GM13976 (cell line): ENCODE measurements around the gene SRCAP.

Experiments used
- DNase-seq: peaks from one replicate; pipeline ENCODE4 v3.0.0; 2012; ENCODE audit warnings: low spot score
- CTCF ChIP-seq: IDR thresholded peaks from 2 replicates; pipeline ENCODE4 v1.5.1; 2012; ENCODE audit warnings: borderline replicate concordance, mild to moderate bottlenecking; ENCODE audit not compliant: insufficient read depth; ENCODE audit errors: extremely low read depth, missing control alignments, control extremely low read depth
- in situ Hi-C: fragments of 300-500 bp; cut with MboI; formaldehyde crosslinking; loops from one replicate; pipeline ENCODE4 v1.12.0; 2022; ENCODE audit warnings: low sequenced_read_pairs, mixed read lengths, inconsistent platforms; ENCODE audit not compliant: unreplicated experiment

The SRCAP gene

GRCh38 chr16:30663820-30664219 is 35.2 kb upstream of the SRCAP start:
- TF ChIP-seq CTCF, result no peak
- in situ Hi-C loops, result no loop called here
- DNase-seq, result no peak

GRCh38 chr16:30664616-30665109 is 34.3 kb upstream of the SRCAP start:
- DNase-seq, result no peak
- no peak for TF ChIP-seq CTCF
- in situ Hi-C loops, result no loop called here

GRCh38 chr16:30665155-30665829 is 33.7 kb upstream of the SRCAP start:
- no peak for TF ChIP-seq CTCF
- in situ Hi-C loops, result no loop called here
- no peak for DNase-seq

- no peak for DNase-seq
- in situ Hi-C loops, result no loop called here
- TF ChIP-seq CTCF, result no peak
Measured at GRCh38 chr16:30665830-30666190, 33.2 kb upstream of the SRCAP start.

GRCh38 chr16:30666681-30667080 is 32.3 kb upstream of the SRCAP start:
- in situ Hi-C loops, result no loop called here
- DNase-seq, result no peak
- TF ChIP-seq CTCF, result no peak

GRCh38 chr16:30667361-30667905 is 31.5 kb upstream of the SRCAP start:
- TF ChIP-seq CTCF, result no peak
- in situ Hi-C loops, result no loop called here
- DNase-seq, result no peak
